Activated CD8-positive, alpha-beta T cell treated with anti-CD3 and anti-CD28 coated beads for 36 hours (primary cell): ENCODE data around the gene MTF1. TPM values are rescaled to one million over a fixed set of nuclear protein-coding genes. Genes with fewer than 3 reads are reported as not detected.
"Not testable (repeated sequence)": the region's sequence is repeated elsewhere in the genome, so short reads cannot be mapped to it uniquely, and the experiment has no call there.

Experiments
- ATAC-seq: fragments of 200-7000 bp; cut with Tn5 transposase; one replicate; pipeline ENCODE4 v1.10.0; 2021; ENCODE audit warnings: mild to moderate bottlenecking, moderate library complexity
- CTCF ChIA-PET: fragments of 350-600 bp; sonication (Branson Sonifier 250); formaldehyde crosslinking; loops from one replicate; lab custom pipeline; 2021; ENCODE audit warnings: antibody characterized with exemption; lab: Charles Lee
- POLR2A ChIA-PET: fragments of 350-600 bp; sonication (Branson Sonifier 250); formaldehyde crosslinking; loops from one replicate; lab custom pipeline; 2021; ENCODE audit warnings: antibody characterized with exemption; lab: Charles Lee
- DNase-seq: peaks from one replicate; pipeline ENCODE4 v3.0.0-alpha.2; 2020
- H3K27ac Mint-ChIP-seq: one replicate; pipeline ENCODE4 v1.8.0; 2021; ENCODE audit warnings: mild to moderate bottlenecking, mixed read lengths
- H3K27me3 Mint-ChIP-seq: one replicate; pipeline ENCODE4 v1.8.0; 2021; ENCODE audit warnings: mixed read lengths
- H3K36me3 Mint-ChIP-seq: one replicate; pipeline ENCODE4 v1.8.0; 2021; ENCODE audit warnings: low read depth, mixed read lengths
- H3K4me1 Mint-ChIP-seq: one replicate; pipeline ENCODE4 v1.8.0; 2021; ENCODE audit warnings: low read depth, mixed read lengths
- H3K4me3 Mint-ChIP-seq: one replicate; pipeline ENCODE4 v1.8.0; 2021; ENCODE audit warnings: mild to moderate bottlenecking, moderate library complexity, mixed read lengths
- H3K9me3 Mint-ChIP-seq: one replicate; pipeline ENCODE4 v1.8.0; 2021; ENCODE audit warnings: mixed read lengths
- CTCF ChIP-seq: fragments of 200-600 bp; IDR thresholded peaks from one replicate; pipeline ENCODE4 v1.8.0; 2022; ENCODE audit warnings: antibody characterized with exemption, mild to moderate bottlenecking
- intact Hi-C: fragments of 100-400 bp; cut with micrococcal nuclease; formaldehyde crosslinking; loops from one replicate; pipeline ENCODE4 v1.10.0; 2022
- total RNA-seq, 2 experiments: library from RNA; stranded (reverse); gene quantifications; one replicate each; pipeline ENCODE4 v1.2.3, GENCODE V29; 2021

Gene MTF1
- total RNA-seq, 2 experiments from 2014 or later = 17.7 to 21.3 TPM

- Mint-ChIP-seq H3K9me3 (no peaks in the 10 kb centered on the region), H3K4me3 (peak overlapping the region; percentile 36), H3K4me1 (peaks cover 22% of the 10 kb centered on the region), H3K36me3 (peaks cover 4% of the 10 kb centered on the region), H3K27ac (no peak overlapping the region), H3K27me3 (peaks cover 25% of the 10 kb centered on the region)
- ATAC-seq (no peak), DNase-seq (no peak)
- POLR2A ChIA-PET = interaction anchor here (0.5 to 0.8 kb wide), 2 partner anchors 19 to 21 kb away, joined by 3 read pairs; no protein-coding TSS in a partner anchor
- no peak for TF ChIP-seq CTCF
- CTCF ChIA-PET = no interaction called here
- intact Hi-C loops = no loop called here
Measured at GRCh38 chr1:37792943-37793686, 66.3 kb downstream of the MTF1 start.

GRCh38 chr1:37782491-37782890, 76.9 kb downstream of the MTF1 start:
- no peak overlapping the region for H3K4me3 Mint-ChIP-seq
- no peak for ATAC-seq
- no peak overlapping the region for H3K27ac Mint-ChIP-seq
- no peaks in the 10 kb centered on the region for H3K9me3 Mint-ChIP-seq
- TF ChIP-seq CTCF = no peak
- CTCF ChIA-PET = no interaction called here
- no peak for DNase-seq
- H3K27me3 Mint-ChIP-seq = peaks cover 19% of the 10 kb centered on the region
- intact Hi-C loops = no loop called here
- POLR2A ChIA-PET = interaction anchor here (0.9 kb wide), 1 partner anchor 122 kb away, joined by 3 read pairs; no protein-coding TSS in a partner anchor
- peaks cover 2% of the 10 kb centered on the region for H3K4me1 Mint-ChIP-seq
- no peaks in the 10 kb centered on the region for H3K36me3 Mint-ChIP-seq

GRCh38 chr1:37778654-37779053, 80.7 kb downstream of the MTF1 start:
- no peak for DNase-seq
- no peaks in the 10 kb centered on the region for H3K9me3 Mint-ChIP-seq
- ChIA-PET POLR2A (interaction anchor here (1.1 kb wide), 1 partner anchor 13 kb away, joined by 3 read pairs; no protein-coding TSS in a partner anchor), CTCF (no interaction called here)
- H3K27ac Mint-ChIP-seq = no peak overlapping the region
- ATAC-seq = no peak
- no peak for TF ChIP-seq CTCF
- peaks cover 11% of the 10 kb centered on the region for H3K4me1 Mint-ChIP-seq
- no peaks in the 10 kb centered on the region for H3K36me3 Mint-ChIP-seq
- peaks cover 14% of the 10 kb centered on the region for H3K27me3 Mint-ChIP-seq
- H3K4me3 Mint-ChIP-seq = no peak overlapping the region
- intact Hi-C loops = no loop called here

DNA sequence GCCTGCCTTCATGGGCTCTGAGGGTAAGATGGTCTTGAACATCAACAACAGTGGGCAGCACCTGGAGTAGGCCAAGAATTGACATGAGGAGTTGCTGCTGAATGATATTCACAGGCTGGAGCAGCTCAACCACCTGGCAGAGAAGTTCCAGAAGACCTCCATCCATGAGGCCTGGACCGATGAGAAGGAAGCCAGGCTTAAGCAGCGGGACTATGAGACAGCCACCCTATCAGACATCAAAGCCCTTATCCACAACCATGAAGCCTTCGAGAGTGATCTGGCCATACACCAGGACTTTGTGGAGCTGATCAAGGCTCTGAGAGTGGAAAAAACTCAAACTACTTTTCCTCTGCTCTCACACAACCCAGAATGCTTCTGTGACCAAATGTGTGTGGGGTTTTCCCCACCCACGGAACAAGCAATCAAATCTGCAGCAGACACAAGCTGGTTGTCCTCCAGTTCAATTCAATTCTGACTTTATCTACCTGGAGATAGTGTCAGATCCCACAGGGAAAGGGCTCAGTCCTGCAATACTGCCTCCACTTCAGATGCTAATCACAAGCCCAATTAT, 82.4 kb downstream of the MTF1 start:
- peaks cover 11% of the 10 kb centered on the region for H3K4me1 Mint-ChIP-seq
- H3K9me3 Mint-ChIP-seq = no peaks in the 10 kb centered on the region
- no peak overlapping the region for H3K27ac Mint-ChIP-seq
- no peak overlapping the region for H3K4me3 Mint-ChIP-seq
- peaks cover 15% of the 10 kb centered on the region for H3K27me3 Mint-ChIP-seq
- ATAC-seq (peak; percentile 65), DNase-seq (peak; percentile 56)
- no peaks in the 10 kb centered on the region for H3K36me3 Mint-ChIP-seq
- POLR2A ChIA-PET = interaction anchor here (2.2 kb wide), 1 partner anchor 30 kb away, joined by 7 read pairs; the partner anchor contains the start of genes C1orf122 and YRDC
- no peak for TF ChIP-seq CTCF
- intact Hi-C loops = no loop called here
- CTCF ChIA-PET = interaction anchor here (0.9 kb wide), 1 partner anchor 173 kb away, joined by 4 read pairs; no protein-coding TSS in a partner anchor

- intact Hi-C loops, H3K36me3 Mint-ChIP-seq, ATAC-seq, DNase-seq, CTCF ChIA-PET, POLR2A ChIA-PET, H3K4me3 Mint-ChIP-seq, H3K27ac Mint-ChIP-seq, H3K4me1 Mint-ChIP-seq, H3K9me3 Mint-ChIP-seq: not testable (repeated sequence)
- H3K27me3 Mint-ChIP-seq = peaks cover 32% of the 10 kb centered on the region
Measured at GRCh38 chr1:37771440-37771839, 88.0 kb downstream of the MTF1 start.
